GM19238 (cell line): Measurements from ENCODE around the gene HCN4.

Source experiments
- DNase-seq: peaks from one replicate; pipeline ENCODE4 v3.0.0; 2011; ENCODE audit warnings: low spot score; ENCODE audit not compliant: insufficient read length

Gene HCN4

GRCh38 chr15:73298522-73299245 lies 70.1 kb downstream of the HCN4 start:
- DNase-seq = no peak

- DNase-seq = no peak
Observed at GRCh38 chr15:73296609-73297353, 72.0 kb downstream of the HCN4 start.

- no peak for DNase-seq
Observed at GRCh38 chr15:73295630-73296286, 73.0 kb downstream of the HCN4 start.

GRCh38 chr15:73293773-73294172 lies 75.0 kb downstream of the HCN4 start:
- DNase-seq = no peak

- DNase-seq = no peak
Observed at GRCh38 chr15:73291441-73291840, 77.3 kb downstream of the HCN4 start.

- DNase-seq = no peak
Observed at GRCh38 chr15:73287019-73287418, 81.7 kb downstream of the HCN4 start.

GRCh38 chr15:73286311-73286710 lies 82.4 kb downstream of the HCN4 start:
- no peak for DNase-seq

GRCh38 chr15:73284090-73284716 lies 84.6 kb downstream of the HCN4 start:
- DNase-seq = no peak

- no peak for DNase-seq
Observed at GRCh38 chr15:73283366-73283962, 85.3 kb downstream of the HCN4 start.

- no peak for DNase-seq
Observed at GRCh38 chr15:73282567-73283365, 86.0 kb downstream of the HCN4 start.

- no peak for DNase-seq
Observed at GRCh38 chr15:73275862-73276261, 92.9 kb downstream of the HCN4 start.

GRCh38 chr15:73273181-73274002 lies 95.4 kb downstream of the HCN4 start:
- DNase-seq = peak; percentile 23

GRCh38 chr15:73270366-73271097 lies 98.2 kb downstream of the HCN4 start:
- DNase-seq = no peak
